ENCODE measurements around the gene PARD3.

The PARD3 gene

GRCh38 chr10:34384372-34384771 is 430.7 kb downstream of the PARD3 start:
- Histone ChIP-seq H3K36me3 (ENCODE audit: control insufficient read depth in 1 of 2, insufficient read depth in 2 of 2, low read length in 2 of 2) (peaks cover 0 to 3% of the 10 kb centered on the region in 2 experiments), H3K9ac (ENCODE audit: low read length) (no peak overlapping the region), H3K79me1 (ENCODE audit: low read length) (no peaks in the 10 kb centered on the region), H3K23ac (ENCODE audit: low read length) (no peak overlapping the region), H2BK120ac (ENCODE audit: insufficient read depth, low read length, poor library complexity) (no peak overlapping the region), H3K27me3 (ENCODE audit: insufficient read depth, low read length) (no peaks in the 10 kb centered on the region), H3K18ac (ENCODE audit: low read length) (no peak overlapping the region), H2AFZ (ENCODE audit: insufficient read depth, low read length, poor library complexity) (no peak overlapping the region), H3K4me2 (ENCODE audit: low read length) (no peak overlapping the region), H3K27ac (ENCODE audit: low read depth, low read length) (no peak overlapping the region), H2BK12ac (ENCODE audit: low read length) (no peak overlapping the region), H2BK5ac (ENCODE audit: low read depth, low read length, poor library complexity) (no peak overlapping the region), H3K79me2 (ENCODE audit: control insufficient read depth, insufficient read depth, low read length, poor library complexity) (no peaks in the 10 kb centered on the region), H3K9me3 (ENCODE audit: insufficient read depth, low read depth, low read length) (no peaks in the 10 kb centered on the region), H3K4ac (ENCODE audit: low read depth, low read length) (no peak overlapping the region), H2AK5ac (ENCODE audit: low read length) (no peak overlapping the region), H3K4me3 (ENCODE audit: low read depth, low read length) (no peak overlapping the region), H4K91ac (ENCODE audit: low read depth, low read length) (no peak overlapping the region), H4K8ac (ENCODE audit: low read depth, low read length) (no peak overlapping the region), H4K12ac (ENCODE audit: low read depth, low read length) (no peak overlapping the region), H3K4me1 (ENCODE audit: control insufficient read depth in 1 of 2, insufficient read depth in 2 of 2, low read length in 2 of 2) (no peaks in the 10 kb centered on the region), H3K14ac (ENCODE audit: low read length) (no peak overlapping the region)
- DNase-seq, result no peak
- no CpG with 5 or more reads among the region's 4 CpGs for WGBS (ENCODE audit: extremely low coverage, insufficient coverage, insufficient read length)

GRCh38 chr10:34382626-34383025 is 432.5 kb downstream of the PARD3 start:
- H3K4me1 ChIP-seq (ENCODE audit: control insufficient read depth in 1 of 2, insufficient read depth in 2 of 2, low read length in 2 of 2), result no peaks in the 10 kb centered on the region
- no peak overlapping the region for H2BK5ac ChIP-seq (ENCODE audit: low read depth, low read length, poor library complexity)
- no peak overlapping the region for H3K9ac ChIP-seq (ENCODE audit: low read length)
- no peak overlapping the region for H4K8ac ChIP-seq (ENCODE audit: low read depth, low read length)
- H3K14ac ChIP-seq (ENCODE audit: low read length), result no peak overlapping the region
- H3K27me3 ChIP-seq (ENCODE audit: insufficient read depth, low read length), result no peaks in the 10 kb centered on the region
- H4K91ac ChIP-seq (ENCODE audit: low read depth, low read length), result no peak overlapping the region
- no peak overlapping the region for H3K23ac ChIP-seq (ENCODE audit: low read length)
- H4K12ac ChIP-seq (ENCODE audit: low read depth, low read length), result no peak overlapping the region
- no peak overlapping the region for H2BK120ac ChIP-seq (ENCODE audit: insufficient read depth, low read length, poor library complexity)
- DNase-seq, result no peak
- no peak overlapping the region for H2BK12ac ChIP-seq (ENCODE audit: low read length)
- no peak overlapping the region for H3K4ac ChIP-seq (ENCODE audit: low read depth, low read length)
- WGBS (ENCODE audit: extremely low coverage, insufficient coverage, insufficient read length), result no CpG with 5 or more reads among the region's 10 CpGs
- no peak overlapping the region for H3K4me3 ChIP-seq (ENCODE audit: low read depth, low read length)
- H3K79me1 ChIP-seq (ENCODE audit: low read length), result no peaks in the 10 kb centered on the region
- H2AK5ac ChIP-seq (ENCODE audit: low read length), result no peak overlapping the region
- no peak overlapping the region for H3K4me2 ChIP-seq (ENCODE audit: low read length)
- no peak overlapping the region for H3K18ac ChIP-seq (ENCODE audit: low read length)
- no peak overlapping the region for H2AFZ ChIP-seq (ENCODE audit: insufficient read depth, low read length, poor library complexity)
- H3K36me3 ChIP-seq (ENCODE audit: control insufficient read depth in 1 of 2, insufficient read depth in 2 of 2, low read length in 2 of 2), result peaks cover 0 to 3% of the 10 kb centered on the region in 2 experiments
- H3K27ac ChIP-seq (ENCODE audit: low read depth, low read length), result no peak overlapping the region
- no peaks in the 10 kb centered on the region for H3K9me3 ChIP-seq (ENCODE audit: insufficient read depth, low read depth, low read length)
- no peaks in the 10 kb centered on the region for H3K79me2 ChIP-seq (ENCODE audit: control insufficient read depth, insufficient read depth, low read length, poor library complexity)

- DNase-seq, result no peak
- H3K79me2 ChIP-seq (ENCODE audit: control insufficient read depth, insufficient read depth, low read length, poor library complexity), result no peaks in the 10 kb centered on the region
- no peak overlapping the region for H3K4me2 ChIP-seq (ENCODE audit: low read length)
- no peak overlapping the region for H2AK5ac ChIP-seq (ENCODE audit: low read length)
- no peak overlapping the region for H3K18ac ChIP-seq (ENCODE audit: low read length)
- no peak overlapping the region for H3K27ac ChIP-seq (ENCODE audit: low read depth, low read length)
- WGBS (ENCODE audit: extremely low coverage, insufficient coverage, insufficient read length), result no CpG with 5 or more reads among the region's 3 CpGs
- H2BK120ac ChIP-seq (ENCODE audit: insufficient read depth, low read length, poor library complexity), result no peak overlapping the region
- no peak overlapping the region for H3K4me3 ChIP-seq (ENCODE audit: low read depth, low read length)
- H3K9me3 ChIP-seq (ENCODE audit: insufficient read depth, low read depth, low read length), result no peaks in the 10 kb centered on the region
- H2AFZ ChIP-seq (ENCODE audit: insufficient read depth, low read length, poor library complexity), result no peak overlapping the region
- no peak overlapping the region for H3K4ac ChIP-seq (ENCODE audit: low read depth, low read length)
- H2BK12ac ChIP-seq (ENCODE audit: low read length), result no peak overlapping the region
- H3K36me3 ChIP-seq (ENCODE audit: control insufficient read depth in 1 of 2, insufficient read depth in 2 of 2, low read length in 2 of 2), result peaks cover 0 to 3% of the 10 kb centered on the region in 2 experiments
- no peak overlapping the region for H3K14ac ChIP-seq (ENCODE audit: low read length)
- H4K12ac ChIP-seq (ENCODE audit: low read depth, low read length), result no peak overlapping the region
- no peaks in the 10 kb centered on the region for H3K79me1 ChIP-seq (ENCODE audit: low read length)
- no peak overlapping the region for H4K8ac ChIP-seq (ENCODE audit: low read depth, low read length)
- H3K4me1 ChIP-seq (ENCODE audit: control insufficient read depth in 1 of 2, insufficient read depth in 2 of 2, low read length in 2 of 2), result no peaks in the 10 kb centered on the region
- H4K91ac ChIP-seq (ENCODE audit: low read depth, low read length), result no peak overlapping the region
- no peaks in the 10 kb centered on the region for H3K27me3 ChIP-seq (ENCODE audit: insufficient read depth, low read length)
- H3K9ac ChIP-seq (ENCODE audit: low read length), result no peak overlapping the region
- H2BK5ac ChIP-seq (ENCODE audit: low read depth, low read length, poor library complexity), result no peak overlapping the region
- no peak overlapping the region for H3K23ac ChIP-seq (ENCODE audit: low read length)
Measured at GRCh38 chr10:34380856-34381255, 434.2 kb downstream of the PARD3 start.

- no peaks in the 10 kb centered on the region for H3K27me3 ChIP-seq (ENCODE audit: insufficient read depth, low read length)
- no peak overlapping the region for H4K8ac ChIP-seq (ENCODE audit: low read depth, low read length)
Measured at GRCh38 chr10:34378297-34378696, 436.8 kb downstream of the PARD3 start.

More at GRCh38 chr10:34378297-34378696, 436.8 kb downstream of the PARD3 start:
- Histone ChIP-seq H3K79me2 (ENCODE audit: control insufficient read depth, insufficient read depth, low read length, poor library complexity) (no peaks in the 10 kb centered on the region), H2BK5ac (ENCODE audit: low read depth, low read length, poor library complexity) (no peak overlapping the region), H3K23ac (ENCODE audit: low read length) (no peak overlapping the region), H2AK5ac (ENCODE audit: low read length) (no peak overlapping the region), H2BK12ac (ENCODE audit: low read length) (no peak overlapping the region), H3K27ac (ENCODE audit: low read depth, low read length) (no peak overlapping the region), H4K91ac (ENCODE audit: low read depth, low read length) (no peak overlapping the region), H3K9me3 (ENCODE audit: insufficient read depth, low read depth, low read length) (no peaks in the 10 kb centered on the region), H3K4me2 (ENCODE audit: low read length) (no peak overlapping the region), H3K4me1 (ENCODE audit: control insufficient read depth in 1 of 2, insufficient read depth in 2 of 2, low read length in 2 of 2) (no peaks in the 10 kb centered on the region), H3K4me3 (ENCODE audit: low read depth, low read length) (no peak overlapping the region), H2AFZ (ENCODE audit: insufficient read depth, low read length, poor library complexity) (no peak overlapping the region), H3K4ac (ENCODE audit: low read depth, low read length) (no peak overlapping the region), H3K14ac (ENCODE audit: low read length) (no peak overlapping the region), H3K9ac (ENCODE audit: low read length) (no peak overlapping the region), H4K12ac (ENCODE audit: low read depth, low read length) (no peak overlapping the region), H3K18ac (ENCODE audit: low read length) (no peak overlapping the region), H3K79me1 (ENCODE audit: low read length) (no peaks in the 10 kb centered on the region), H3K36me3 (ENCODE audit: control insufficient read depth in 1 of 2, insufficient read depth in 2 of 2, low read length in 2 of 2) (peaks cover 0 to 4% of the 10 kb centered on the region in 2 experiments), H2BK120ac (ENCODE audit: insufficient read depth, low read length, poor library complexity) (no peak overlapping the region)
- DNase-seq, result no peak

Data from trophoblast cell (in vitro differentiated cells and primary cell).